OCI-LY1 (cell line): ENCODE data around the gene DUSP9.

Experiments
- H2AFZ ChIP-seq: fragments of 200-600 bp; sonication (generic), shearing (Covaris generic); 2 replicates; pipeline ENCODE4 v1.6.0; 2014; ENCODE audit warnings: antibody characterized with exemption, mild to moderate bottlenecking, low read length
- H3F3A ChIP-seq: fragments of 200-600 bp; sonication (generic), shearing (Covaris generic); 2 replicates; pipeline ENCODE4 v1.6.0; 2014; ENCODE audit warnings: mild to moderate bottlenecking, antibody characterized with exemption, low read length, moderate library complexity; ENCODE audit not compliant: insufficient read depth
- H3K27ac ChIP-seq: fragments of 200-600 bp; sonication (generic); 2 replicates; pipeline ENCODE4 v1.5.1; 2014; ENCODE audit warnings: low read length, mixed run types, mild to moderate bottlenecking, low read depth; ENCODE audit not compliant: poor library complexity, severe bottlenecking
- H3K27me3 ChIP-seq: fragments of 200-600 bp; sonication (generic); 2 replicates; pipeline ENCODE4 v1.6.0; 2014; ENCODE audit warnings: antibody characterized with exemption, mild to moderate bottlenecking, low read length, moderate library complexity; ENCODE audit not compliant: insufficient read depth
- H3K36me3 ChIP-seq: fragments of 200-600 bp; sonication (generic); 2 replicates; pipeline ENCODE4 v1.6.1; 2014; ENCODE audit warnings: mild to moderate bottlenecking, antibody characterized with exemption, low read length, moderate library complexity, mixed read lengths; ENCODE audit not compliant: insufficient read depth
- H3K4me1 ChIP-seq: fragments of 200-600 bp; sonication (generic); 2 replicates; pipeline ENCODE4 v1.5.1; 2014; ENCODE audit warnings: mild to moderate bottlenecking, low read length, moderate library complexity; ENCODE audit not compliant: insufficient read depth, severe bottlenecking
- H3K4me2 ChIP-seq: fragments of 200-600 bp; sonication (generic), shearing (Covaris generic); 2 replicates; pipeline ENCODE4 v1.6.1; 2014; ENCODE audit warnings: low read length
- H3K4me3 ChIP-seq: fragments of 200-600 bp; sonication (generic); 2 replicates; pipeline ENCODE4 v1.5.1; 2014; ENCODE audit warnings: low read length, low read depth, mild to moderate bottlenecking, mixed read lengths; ENCODE audit not compliant: poor library complexity, severe bottlenecking
- H3K79me2 ChIP-seq: fragments of 200-600 bp; shearing (Covaris generic); 2 replicates; pipeline ENCODE4 v1.6.1; 2016; ENCODE audit warnings: mixed run types, low read length, mixed read lengths; ENCODE audit not compliant: insufficient read depth
- H3K9ac ChIP-seq: fragments of 200-600 bp; sonication (generic), shearing (Covaris generic); 2 replicates; pipeline ENCODE4 v1.6.1; 2014; ENCODE audit warnings: mild to moderate bottlenecking, low read length, mixed read lengths
- H3K9me2 ChIP-seq: fragments of 200-600 bp; sonication (generic), shearing (Covaris generic); 2 replicates; pipeline ENCODE4 v1.6.1; 2014; ENCODE audit warnings: low read depth, mild to moderate bottlenecking, low read length, mixed read lengths
- H3K9me3 ChIP-seq: fragments of 200-600 bp; shearing (Covaris generic); 2 replicates; pipeline ENCODE4 v1.6.1; 2014; ENCODE audit warnings: low read length, mixed read lengths
- H4K20me1 ChIP-seq: fragments of 200-600 bp; sonication (generic), shearing (Covaris generic); 2 replicates; pipeline ENCODE4 v1.6.0; 2016; ENCODE audit warnings: mild to moderate bottlenecking, low read length; ENCODE audit not compliant: insufficient read depth
- CTCF ChIP-seq: fragments of 200-600 bp; sonication (generic), shearing (Covaris generic); IDR thresholded peaks from 2 replicates; pipeline ENCODE4 v1.5.1; 2017; ENCODE audit warnings: mild to moderate bottlenecking, antibody characterized with exemption, low read length, moderate library complexity, mixed read lengths
- EZH2 ChIP-seq: fragments of 200-600 bp; sonication (generic), shearing (Covaris generic); IDR thresholded peaks from 2 replicates; pipeline ENCODE4 v1.8.0; 2017; ENCODE audit warnings: borderline replicate concordance, mixed run types, mild to moderate bottlenecking, antibody characterized with exemption, low read length, moderate library complexity, mixed read lengths

Gene DUSP9

GRCh38 chrX:153651540-153652079 is 4.6 kb downstream of the DUSP9 start:
- Histone ChIP-seq H3K79me2 (no peaks in the 10 kb centered on the region), H3K36me3 (no peaks in the 10 kb centered on the region), H3K9ac (no peak overlapping the region), H3K4me3 (no peak overlapping the region), H3K4me1 (no peaks in the 10 kb centered on the region), H3K9me3 (no peaks in the 10 kb centered on the region), H4K20me1 (no peaks in the 10 kb centered on the region), H3K9me2 (no peaks in the 10 kb centered on the region), H3K27ac (no peak overlapping the region), H3K27me3 (no peaks in the 10 kb centered on the region), H2AFZ (no peak overlapping the region), H3K4me2 (no peak overlapping the region), H3F3A (no peaks in the 10 kb centered on the region)
- TF ChIP-seq CTCF (no peak), EZH2 (no peak)

GRCh38 chrX:153653556-153653955 is 6.6 kb downstream of the DUSP9 start:
- H3K4me2 ChIP-seq, result no peak overlapping the region
- H3F3A ChIP-seq, result no peaks in the 10 kb centered on the region
- no peaks in the 10 kb centered on the region for H3K36me3 ChIP-seq
- H3K27ac ChIP-seq, result no peak overlapping the region
- no peaks in the 10 kb centered on the region for H3K4me1 ChIP-seq
- no peaks in the 10 kb centered on the region for H3K9me2 ChIP-seq
- H2AFZ ChIP-seq, result no peak overlapping the region
- no peak overlapping the region for H3K9ac ChIP-seq
- no peak overlapping the region for H3K4me3 ChIP-seq
- TF ChIP-seq EZH2 (no peak), CTCF (no peak)
- H3K9me3 ChIP-seq, result no peaks in the 10 kb centered on the region
- H3K27me3 ChIP-seq, result no peaks in the 10 kb centered on the region
- no peaks in the 10 kb centered on the region for H4K20me1 ChIP-seq
- H3K79me2 ChIP-seq, result no peaks in the 10 kb centered on the region

GRCh38 chrX:153657161-153657560 is 10.2 kb downstream of the DUSP9 start:
- Histone ChIP-seq H4K20me1 (no peaks in the 10 kb centered on the region), H3K9ac (no peak overlapping the region), H3F3A (no peaks in the 10 kb centered on the region), H3K27ac (no peak overlapping the region), H3K9me2 (no peaks in the 10 kb centered on the region), H3K27me3 (no peaks in the 10 kb centered on the region), H3K4me2 (no peak overlapping the region), H3K36me3 (no peaks in the 10 kb centered on the region), H3K4me1 (no peaks in the 10 kb centered on the region), H3K4me3 (no peak overlapping the region), H3K9me3 (no peaks in the 10 kb centered on the region), H2AFZ (no peak overlapping the region), H3K79me2 (no peaks in the 10 kb centered on the region)
- TF ChIP-seq CTCF, result no peak
- no peak for TF ChIP-seq EZH2
